VCaP (cell line): ENCODE data around the gene PEX14.

Source experiments
- H3K27ac ChIP-seq: fragments of 450-650 bp; 2 replicates; pipeline ENCODE4 v1.5.1; 2017
- TF ChIP-seq, protein P1 (sequence below): fragments of 450-650 bp; conservative IDR thresholded peaks from 2 replicates; pipeline ENCODE4 v1.5.1; 2017; ENCODE audit warnings: mild to moderate bottlenecking, moderate library complexity

PEX14 gene

GRCh38 chr1:10601342-10602070 is 126.8 kb downstream of the PEX14 start:
- TF ChIP-seq, protein P1, sequence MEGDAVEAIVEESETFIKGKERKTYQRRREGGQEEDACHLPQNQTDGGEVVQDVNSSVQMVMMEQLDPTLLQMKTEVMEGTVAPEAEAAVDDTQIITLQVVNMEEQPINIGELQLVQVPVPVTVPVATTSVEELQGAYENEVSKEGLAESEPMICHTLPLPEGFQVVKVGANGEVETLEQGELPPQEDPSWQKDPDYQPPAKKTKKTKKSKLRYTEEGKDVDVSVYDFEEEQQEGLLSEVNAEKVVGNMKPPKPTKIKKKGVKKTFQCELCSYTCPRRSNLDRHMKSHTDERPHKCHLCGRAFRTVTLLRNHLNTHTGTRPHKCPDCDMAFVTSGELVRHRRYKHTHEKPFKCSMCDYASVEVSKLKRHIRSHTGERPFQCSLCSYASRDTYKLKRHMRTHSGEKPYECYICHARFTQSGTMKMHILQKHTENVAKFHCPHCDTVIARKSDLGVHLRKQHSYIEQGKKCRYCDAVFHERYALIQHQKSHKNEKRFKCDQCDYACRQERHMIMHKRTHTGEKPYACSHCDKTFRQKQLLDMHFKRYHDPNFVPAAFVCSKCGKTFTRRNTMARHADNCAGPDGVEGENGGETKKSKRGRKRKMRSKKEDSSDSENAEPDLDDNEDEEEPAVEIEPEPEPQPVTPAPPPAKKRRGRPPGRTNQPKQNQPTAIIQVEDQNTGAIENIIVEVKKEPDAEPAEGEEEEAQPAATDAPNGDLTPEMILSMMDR: no peak
- H3K27ac ChIP-seq: no peak overlapping the region

DNA sequence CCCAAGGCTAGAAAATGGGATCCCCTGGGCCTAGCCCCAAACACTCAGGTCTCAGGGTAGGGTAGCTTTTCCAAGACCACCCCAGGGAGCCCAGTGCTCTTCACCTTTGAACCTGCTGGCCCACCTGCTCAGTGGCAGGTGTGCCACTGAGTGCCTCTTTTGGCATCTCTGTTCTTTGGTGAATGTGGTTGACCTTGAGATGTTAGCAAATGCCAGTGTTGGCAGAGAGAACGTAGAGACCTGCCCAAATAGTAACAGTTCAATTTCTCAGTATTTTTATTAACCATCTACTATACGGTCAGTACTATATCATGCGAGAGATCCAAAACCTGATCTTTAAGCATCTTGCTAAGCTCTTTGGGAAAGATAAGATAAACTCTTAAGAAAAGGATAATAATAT is 128.2 kb downstream of the PEX14 start:
- TF ChIP-seq, protein P1: no peak
- H3K27ac ChIP-seq: no peak overlapping the region

GRCh38 chr1:10604966-10605365 is 130.2 kb downstream of the PEX14 start:
- TF ChIP-seq, protein P1: no peak

DNA sequence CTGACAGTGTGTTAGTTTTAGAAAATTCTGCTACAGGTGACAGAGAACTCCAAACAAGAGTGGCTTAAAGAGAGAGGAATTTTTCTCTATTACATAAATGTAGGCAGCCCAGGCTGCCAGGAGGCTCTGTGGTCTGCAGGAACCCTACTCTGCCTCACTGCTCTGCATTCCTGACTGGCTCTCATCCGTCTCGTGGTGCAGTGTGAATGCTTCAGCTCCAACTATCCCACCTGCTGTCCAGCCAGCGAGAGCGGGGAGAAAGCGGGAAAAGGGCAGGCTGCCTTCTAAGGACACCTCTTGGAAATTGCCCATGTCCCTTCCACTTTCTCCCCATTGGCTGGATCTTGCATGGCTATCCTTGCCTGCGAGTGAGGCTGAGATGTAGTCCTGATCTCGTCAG is 131.3 kb downstream of the PEX14 start:
- no peak overlapping the region for H3K27ac ChIP-seq

More at GRCh38 chr1:10604966-10605365, 130.2 kb downstream of the PEX14 start:
- no peak overlapping the region for H3K27ac ChIP-seq

DNA sequence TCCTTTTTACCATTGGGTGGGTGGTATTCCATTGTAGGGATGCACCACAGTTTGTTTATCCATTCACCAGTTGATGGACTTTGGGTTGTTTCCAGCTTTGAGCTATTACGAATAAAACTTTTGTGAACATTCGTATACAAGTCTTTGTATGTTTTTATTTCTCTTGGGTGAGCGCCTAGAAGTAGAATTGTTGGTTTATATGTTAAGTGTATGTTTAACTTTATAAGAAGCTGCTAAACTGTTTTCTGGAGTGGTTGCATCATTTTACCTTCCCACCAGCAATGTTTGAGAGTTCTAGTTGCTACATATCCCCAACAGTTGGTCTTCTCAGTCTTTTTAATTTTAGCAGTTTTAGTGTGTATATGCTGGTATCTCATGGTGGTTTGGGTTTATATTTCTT is 132.5 kb downstream of the PEX14 start:
- TF ChIP-seq, protein P1: no peak
- no peak overlapping the region for H3K27ac ChIP-seq

More for the DNA sequence above, 131.3 kb downstream of the PEX14 start:
- TF ChIP-seq, protein P1: no peak

DNA sequence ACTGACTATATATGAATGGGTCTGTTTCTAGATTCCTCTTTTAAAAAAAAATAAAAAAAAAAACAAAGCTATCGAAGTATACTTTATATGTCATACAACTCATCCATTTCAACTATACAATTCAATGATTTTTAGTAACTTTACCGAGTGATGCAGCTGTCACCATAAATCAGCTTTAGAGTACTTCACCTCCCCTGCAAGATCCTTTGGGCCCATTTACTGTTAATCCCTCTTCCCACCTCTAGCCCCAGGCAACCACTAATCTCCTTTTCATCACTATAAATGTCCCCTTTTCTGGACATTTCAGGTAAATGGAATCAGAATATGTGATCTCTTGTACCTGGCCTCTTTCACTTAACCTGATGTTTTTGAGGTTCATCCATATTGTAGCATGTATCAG is 133.9 kb downstream of the PEX14 start:
- TF ChIP-seq, protein P1: no peak
- no peak overlapping the region for H3K27ac ChIP-seq

GRCh38 chr1:10610901-10611600 is 136.3 kb downstream of the PEX14 start:
- H3K27ac ChIP-seq: no peak overlapping the region
- TF ChIP-seq, protein P1: no peak
